MM.1S (cell line): ENCODE results near the gene TMEM143.

ENCODE experiments used
- CTCF ChIP-seq: fragments of 300-600 bp; sonication (generic); IDR thresholded peaks from 2 replicates; pipeline ENCODE4 v1.5.1; 2016; ENCODE audit warnings: antibody characterized with exemption, low read length, mixed read lengths
- EZH2 ChIP-seq: fragments of 300-600 bp; sonication (generic); optimal IDR thresholded peaks from 2 replicates; pipeline ENCODE3; 2017; ENCODE audit warnings: low read depth, mild to moderate bottlenecking, antibody characterized with exemption, low read length, mixed read lengths

GRCh38 chr19:48363500-48363809, 285 bp downstream of the TMEM143 start:
- TF ChIP-seq CTCF (no peak), EZH2 (no peak)
